HG03025 (cell line): ENCODE measurements around the gene BARX1.
"Not testable (repeated sequence)": the region's sequence is repeated elsewhere in the genome, so short reads cannot be mapped to it uniquely, and the experiment has no call there.

Source experiments
- ATAC-seq: cut with Tn5 transposase; IDR thresholded peaks from one replicate; pipeline ENCODE4 v1.9.1; 2021; ENCODE audit warnings: mild to moderate bottlenecking, moderate library complexity; ENCODE audit not compliant: unreplicated experiment, low FRiP score

The BARX1 gene

GRCh38 chr9:93952784-93953495 is 2.2 kb downstream of the BARX1 start:
- no peak for ATAC-seq

GRCh38 chr9:93952119-93952783 is 2.9 kb downstream of the BARX1 start:
- ATAC-seq: no peak

- ATAC-seq: no peak
Observed at GRCh38 chr9:93951655-93952118, 3.5 kb downstream of the BARX1 start.

DNA sequence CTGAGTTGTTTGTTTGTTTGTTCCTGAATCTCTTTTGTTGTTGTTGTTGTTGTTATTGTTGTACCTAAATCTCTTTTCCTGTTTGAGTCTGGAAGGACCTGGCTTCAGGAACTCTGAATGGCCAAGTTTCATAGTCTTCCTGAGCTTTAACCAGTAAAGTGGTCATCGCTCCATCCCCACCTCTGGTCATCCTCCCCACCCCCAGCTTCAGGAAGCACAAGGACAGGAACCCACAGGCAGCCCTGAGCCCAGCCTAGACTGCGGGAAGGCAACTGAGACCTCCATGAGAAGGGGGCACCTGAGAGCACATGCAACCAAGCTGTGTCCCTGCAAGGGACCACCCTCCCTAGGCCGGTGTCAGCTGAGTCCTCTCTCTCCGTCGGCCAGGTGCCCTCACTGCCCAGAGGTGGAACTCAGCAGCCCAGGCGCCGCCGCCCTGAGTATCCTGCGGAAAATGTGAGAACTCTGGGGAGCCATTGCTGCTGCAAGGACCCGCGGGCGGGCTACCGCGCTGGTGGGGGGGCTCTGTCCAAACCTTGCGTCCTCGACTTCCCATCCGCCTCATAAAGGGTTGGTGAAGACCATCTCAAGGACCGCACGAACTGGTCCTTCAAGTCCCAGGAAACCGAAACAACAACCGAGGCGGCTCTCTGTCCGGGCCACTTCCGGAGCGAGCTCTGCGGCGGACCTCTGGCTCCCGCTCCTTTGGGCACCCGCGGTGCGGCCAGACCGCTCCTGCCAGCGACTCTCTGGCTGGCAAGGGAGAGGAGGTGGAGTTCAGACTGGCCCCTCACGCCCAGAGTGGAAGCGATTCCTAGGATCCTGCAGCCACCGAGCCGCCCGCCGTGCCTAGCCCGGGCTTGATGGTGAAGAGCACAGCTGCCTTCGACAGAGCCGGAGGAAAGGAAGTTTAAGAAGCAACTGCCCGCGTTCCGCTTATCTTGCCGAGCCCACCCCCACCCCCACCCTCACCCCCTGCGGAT is 4.2 kb downstream of the BARX1 start:
- ATAC-seq: no peak

- no peak for ATAC-seq
Observed at GRCh38 chr9:93949694-93950449, 5.3 kb downstream of the BARX1 start.

DNA sequence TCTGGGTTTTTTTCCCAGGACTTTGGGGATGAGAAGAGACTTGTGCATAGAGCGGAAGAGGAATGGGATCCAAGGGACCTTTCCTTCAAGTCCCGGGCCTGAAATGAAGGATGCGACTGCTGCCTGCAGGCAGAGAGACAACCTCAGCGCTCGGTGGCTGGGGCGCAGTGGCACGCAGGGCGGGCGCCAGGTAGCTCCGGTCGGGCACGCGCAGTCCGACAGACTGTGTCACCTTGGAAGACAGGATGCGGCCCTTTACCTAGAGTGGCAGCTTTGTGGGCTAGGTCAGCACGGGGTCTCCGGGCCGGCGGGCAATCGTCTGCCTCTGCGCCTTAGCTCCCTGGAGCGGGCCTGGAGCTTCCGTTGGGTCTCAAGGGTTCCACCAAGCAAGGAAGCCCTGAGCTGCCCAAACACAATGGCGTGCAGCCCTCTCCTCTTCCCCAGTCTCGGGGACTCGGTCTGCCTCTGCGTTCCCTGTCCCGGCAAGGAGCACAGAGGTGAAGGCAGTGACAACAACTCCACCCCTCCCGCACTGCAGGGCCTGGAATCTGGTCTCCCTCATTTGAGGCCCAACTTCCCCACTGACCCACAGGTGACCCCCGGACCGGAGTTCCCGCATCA is 6.0 kb downstream of the BARX1 start:
- ATAC-seq: no peak

GRCh38 chr9:93948441-93949072 is 6.6 kb downstream of the BARX1 start:
- ATAC-seq: no peak

DNA sequence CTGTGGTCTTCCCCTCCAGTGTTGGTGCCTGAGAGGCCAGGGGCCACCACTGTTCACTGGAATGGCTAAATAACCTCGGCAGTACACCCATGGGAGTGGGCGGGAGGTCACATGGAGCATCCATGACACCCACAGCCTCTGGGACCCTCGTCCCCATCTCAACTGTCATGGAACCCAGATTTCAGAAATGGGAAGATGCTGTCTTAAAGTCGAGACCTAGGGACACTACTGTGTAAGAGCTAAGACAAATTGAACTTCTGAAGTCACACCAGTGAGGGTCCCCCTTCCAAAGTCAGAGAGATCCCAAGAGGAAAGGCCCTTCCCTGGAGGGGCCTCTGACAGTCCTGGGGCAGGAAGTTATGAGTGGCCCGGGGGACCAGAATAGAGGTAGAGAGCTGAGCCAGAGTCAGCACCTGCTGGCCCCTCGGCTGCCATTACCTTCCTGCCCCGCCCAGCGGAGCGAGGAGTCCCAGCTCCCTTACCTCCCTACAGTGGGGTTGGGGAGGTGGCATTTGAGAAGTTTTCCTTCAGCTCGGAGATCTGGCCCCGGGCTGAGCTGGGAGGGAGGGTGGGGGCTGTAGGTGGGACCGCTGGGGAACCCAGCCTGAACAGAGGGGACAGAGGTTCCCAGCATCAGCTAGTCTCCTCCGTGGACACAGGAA is 7.6 kb downstream of the BARX1 start:
- no peak for ATAC-seq

DNA sequence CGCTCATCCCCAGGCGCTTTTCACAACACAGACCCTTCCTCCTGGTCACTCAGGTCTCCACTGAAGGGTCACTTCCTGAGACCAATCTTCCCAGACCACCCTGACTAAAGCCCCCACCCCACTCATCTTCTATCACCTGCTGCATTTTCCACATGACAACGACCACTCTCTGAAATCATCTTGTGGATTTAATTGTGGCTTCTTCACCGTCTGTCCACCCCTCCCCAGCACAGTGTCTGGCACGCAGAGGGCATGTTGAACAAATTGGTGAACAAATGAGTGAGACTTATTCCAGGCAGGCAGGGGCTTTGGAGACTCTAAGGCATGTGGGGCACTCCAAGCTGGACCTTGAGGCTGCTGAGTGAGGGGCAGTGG is 8.8 kb downstream of the BARX1 start:
- ATAC-seq: no peak

DNA sequence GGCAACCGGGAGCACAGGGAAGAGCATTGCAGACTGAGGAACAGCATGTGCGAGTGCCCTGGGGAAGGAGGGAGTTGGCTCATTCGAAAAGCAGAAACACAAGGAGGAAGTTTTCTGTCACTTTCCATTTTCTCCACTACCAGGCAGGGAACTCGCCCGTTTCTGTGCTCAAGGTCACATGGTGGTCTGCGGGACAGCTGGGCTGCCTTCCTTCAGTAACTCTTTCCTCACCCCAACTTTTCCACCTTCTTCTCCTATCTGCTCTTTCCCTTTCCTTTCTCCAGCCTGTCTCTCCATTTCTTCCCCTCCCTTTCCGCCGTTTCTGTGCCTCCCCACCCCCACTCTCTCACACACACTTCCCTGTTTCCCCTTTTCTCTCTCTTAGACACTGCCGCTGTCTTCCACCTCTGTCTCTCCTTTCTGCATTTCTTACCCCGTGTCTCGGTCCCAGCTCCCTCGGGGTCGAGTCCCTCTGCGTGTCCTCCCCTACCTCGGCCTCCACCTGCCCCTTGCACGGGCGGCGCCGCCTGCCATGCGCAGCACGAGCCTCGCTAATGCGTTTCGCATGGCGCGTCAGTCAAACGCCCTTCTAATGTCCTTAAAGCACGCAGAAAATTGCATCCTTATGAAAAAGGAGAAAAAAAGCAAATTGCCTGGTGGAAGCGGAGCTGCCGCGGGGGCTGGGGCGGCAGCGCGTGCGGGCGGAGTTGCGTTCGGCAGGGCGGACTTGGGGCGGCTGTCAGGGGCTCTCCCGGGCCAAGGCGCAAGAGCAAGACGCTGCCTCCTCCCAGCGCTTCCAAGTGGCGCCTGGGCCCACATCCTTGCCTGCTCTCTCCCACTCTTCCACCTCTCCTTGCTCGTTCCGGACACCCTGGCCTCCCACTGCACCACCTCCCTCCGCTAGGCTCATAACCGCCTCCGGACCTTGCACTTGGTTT is 9.5 kb downstream of the BARX1 start:
- ATAC-seq: no peak

GRCh38 chr9:93944011-93944410 is 11.1 kb downstream of the BARX1 start:
- ATAC-seq: no peak

GRCh38 chr9:93942161-93942560 is 13.0 kb downstream of the BARX1 start:
- no peak for ATAC-seq

DNA sequence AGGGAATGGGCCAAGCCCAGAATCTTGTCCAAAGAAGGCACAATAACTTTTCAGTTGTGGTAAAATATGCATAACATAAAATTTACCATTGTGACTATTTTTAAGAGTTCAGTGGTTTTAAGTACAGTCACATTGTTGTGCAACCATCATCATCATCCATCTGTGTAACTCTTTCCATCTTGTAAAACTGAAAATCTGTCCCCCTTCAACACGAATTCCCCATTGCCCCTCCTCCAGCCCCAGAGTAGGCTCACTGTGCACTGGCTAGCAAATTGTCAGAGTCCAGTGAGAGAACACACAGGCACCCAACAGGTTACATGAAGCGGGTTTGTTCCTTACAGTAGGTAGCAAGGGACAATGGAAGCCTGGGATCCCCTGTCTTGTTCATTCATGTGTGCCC is 13.7 kb downstream of the BARX1 start:
- ATAC-seq: no peak

DNA sequence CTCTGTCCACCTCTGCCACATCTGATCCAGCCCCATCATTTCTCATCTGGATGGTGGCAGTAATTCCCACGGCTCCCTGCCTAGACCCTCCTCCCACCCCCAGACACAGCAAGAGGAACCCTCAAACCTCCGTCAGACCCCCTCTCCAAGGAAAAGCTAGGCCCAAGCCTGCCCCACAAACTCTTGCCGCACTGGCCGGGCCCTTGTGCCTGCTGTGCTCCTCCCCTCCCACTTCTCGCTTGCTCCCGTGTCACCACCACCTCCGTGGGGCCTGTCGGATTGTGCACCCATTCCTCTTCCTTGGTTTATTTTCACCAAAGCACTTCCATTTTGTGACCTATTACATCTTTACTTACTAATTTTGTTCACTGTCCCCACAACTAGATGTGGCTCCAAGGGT is 14.2 kb downstream of the BARX1 start:
- ATAC-seq: no peak

- not testable (repeated sequence) for ATAC-seq
Observed at GRCh38 chr9:93939589-93939988, 15.6 kb downstream of the BARX1 start.

- no peak for ATAC-seq
Observed at GRCh38 chr9:93937193-93937592, 18.0 kb downstream of the BARX1 start.

DNA sequence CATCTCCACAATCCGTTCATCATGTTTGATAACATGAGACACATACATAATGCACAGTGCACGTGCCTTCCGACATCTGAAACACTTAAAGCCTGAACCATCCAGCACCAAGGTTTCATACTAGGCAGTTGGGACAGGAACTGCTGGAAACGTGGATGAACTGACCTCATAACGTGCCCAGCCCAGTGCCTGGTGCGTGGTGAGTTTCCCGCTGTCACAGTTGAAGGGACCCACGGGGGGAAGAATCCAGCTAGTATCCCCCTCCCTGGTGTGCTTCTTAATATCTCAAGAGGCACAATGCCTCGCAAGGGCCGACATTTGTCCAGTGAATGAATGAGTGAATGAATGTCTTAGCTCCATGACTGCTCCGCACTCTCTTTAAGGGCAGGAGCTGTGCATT is 23.2 kb downstream of the BARX1 start:
- no peak for ATAC-seq

DNA sequence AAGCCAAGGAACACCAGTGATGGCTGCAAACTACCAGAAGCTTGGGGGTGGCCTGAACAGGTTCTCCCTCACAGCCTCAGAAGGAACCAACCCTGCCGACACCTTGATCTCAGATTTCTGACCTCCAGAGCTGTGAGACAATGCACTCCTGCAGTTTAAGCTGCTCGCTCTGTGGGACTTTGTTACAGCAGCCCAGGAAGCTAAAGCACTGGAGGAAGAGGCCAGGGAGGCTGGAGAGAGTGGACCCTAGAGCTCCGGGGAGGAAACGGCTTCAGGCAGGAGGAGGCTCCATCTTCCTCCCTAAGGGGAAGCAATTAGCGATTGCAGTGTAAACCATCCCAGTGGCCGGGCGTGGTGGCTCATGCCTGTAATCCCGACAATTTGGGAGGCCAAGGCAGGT is 25.1 kb downstream of the BARX1 start:
- ATAC-seq: no peak
